ENCODE data around the gene DNAH8.

The DNAH8 gene

GRCh38 chr6:38723783-38724182 is 8.7 kb downstream of the DNAH8 start:
- no peak overlapping the region for H3K4me2 ChIP-seq (ENCODE audit: low read length)
- no peaks in the 10 kb centered on the region for H3K79me2 ChIP-seq (ENCODE audit: low read length)
- TF ChIP-seq EZH2phosphoT487 (IDR thresholded peaks at IDR 0.05; ENCODE audit: low read depth) (no peak), CTCF (IDR thresholded peaks at IDR 0.05; ENCODE audit: low read depth, low read length) (no peak)
- H3K36me3 ChIP-seq (replicated peaks; ENCODE audit: low read depth, low read length) = no peaks in the 10 kb centered on the region
- H3K27me3 ChIP-seq (ENCODE audit: low read depth, low read length) = peaks cover 7% of the 10 kb centered on the region
- H2AFZ ChIP-seq (ENCODE audit: low read depth, low read length) = no peak overlapping the region
- no peaks in the 10 kb centered on the region for H4K20me1 ChIP-seq (ENCODE audit: insufficient read depth, low read length)
- no peak overlapping the region for H3K27ac ChIP-seq (ENCODE audit: low read length)
- H3K9me3 ChIP-seq (ENCODE audit: insufficient read depth, low read length) = no peaks in the 10 kb centered on the region
- H3K4me1 ChIP-seq (ENCODE audit: low read length) = no peaks in the 10 kb centered on the region
- no peak overlapping the region for H3K9ac ChIP-seq (ENCODE audit: low read length)
- no peak overlapping the region for H3K4me3 ChIP-seq (ENCODE audit: low read length)

GRCh38 chr6:38724343-38724742 is 9.2 kb downstream of the DNAH8 start:
- Histone ChIP-seq H3K79me2 (ENCODE audit: low read length) (no peaks in the 10 kb centered on the region), H4K20me1 (ENCODE audit: insufficient read depth, low read length) (no peaks in the 10 kb centered on the region), H3K9me3 (ENCODE audit: insufficient read depth, low read length) (no peaks in the 10 kb centered on the region), H3K4me3 (ENCODE audit: low read length) (no peak overlapping the region), H3K4me2 (ENCODE audit: low read length) (no peak overlapping the region), H3K27ac (ENCODE audit: low read length) (no peak overlapping the region), H3K36me3 (replicated peaks; ENCODE audit: low read depth, low read length) (no peaks in the 10 kb centered on the region), H3K27me3 (ENCODE audit: low read depth, low read length) (peaks cover 3% of the 10 kb centered on the region; the same call in 1 of the 2 replicates), H3K4me1 (ENCODE audit: low read length) (no peaks in the 10 kb centered on the region), H2AFZ (ENCODE audit: low read depth, low read length) (no peak overlapping the region), H3K9ac (ENCODE audit: low read length) (no peak overlapping the region)
- no peak for TF ChIP-seq CTCF (IDR thresholded peaks at IDR 0.05; ENCODE audit: low read depth, low read length)
- no peak for TF ChIP-seq EZH2phosphoT487 (IDR thresholded peaks at IDR 0.05; ENCODE audit: low read depth)

DNA sequence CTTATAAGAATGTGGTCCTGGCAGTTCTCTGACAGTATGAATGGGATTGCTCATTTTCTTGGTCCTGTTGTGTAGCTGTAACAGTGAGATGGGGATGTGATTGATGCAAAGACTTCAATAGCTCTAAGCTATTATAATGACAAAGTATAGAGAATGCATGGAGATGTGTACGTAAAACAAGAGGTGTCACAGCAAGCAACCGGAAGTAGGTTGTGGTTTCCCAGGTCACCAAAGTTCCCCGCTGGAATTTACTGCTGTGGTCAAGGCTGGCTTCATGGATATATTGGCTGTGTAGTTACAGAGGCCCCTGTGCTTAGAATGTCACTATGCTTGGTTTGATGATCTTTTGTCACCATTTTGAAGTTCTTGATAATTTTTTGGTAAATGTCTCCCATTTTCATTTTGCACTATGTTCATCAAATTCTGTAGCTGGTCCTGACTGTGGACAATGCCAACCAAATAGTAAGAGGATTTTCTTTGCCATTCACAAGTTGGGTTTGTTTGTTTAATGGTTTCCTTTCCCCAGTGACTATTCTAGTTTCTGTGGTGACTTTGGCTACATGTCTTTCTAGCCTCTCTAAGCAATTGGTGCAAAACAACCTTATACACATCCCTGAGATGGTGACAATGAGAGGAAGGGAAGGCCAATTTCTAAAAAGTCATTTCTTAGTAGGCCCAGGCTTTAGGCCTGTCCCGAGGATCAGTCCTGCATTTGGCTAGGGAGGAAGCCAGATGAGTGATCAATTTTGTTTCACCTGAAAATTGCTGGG is 10.5 kb downstream of the DNAH8 start:
- Histone ChIP-seq H3K9me3 (ENCODE audit: insufficient read depth, low read length) (no peaks in the 10 kb centered on the region), H3K36me3 (replicated peaks; ENCODE audit: low read depth, low read length) (no peaks in the 10 kb centered on the region), H3K9ac (ENCODE audit: low read length) (no peak overlapping the region), H3K4me2 (ENCODE audit: low read length) (no peak overlapping the region), H4K20me1 (ENCODE audit: insufficient read depth, low read length) (no peaks in the 10 kb centered on the region), H3K4me1 (ENCODE audit: low read length) (no peaks in the 10 kb centered on the region), H2AFZ (ENCODE audit: low read depth, low read length) (no peak overlapping the region), H3K4me3 (ENCODE audit: low read length) (no peak overlapping the region), H3K27me3 (ENCODE audit: low read depth, low read length) (no peaks in the 10 kb centered on the region), H3K79me2 (ENCODE audit: low read length) (no peaks in the 10 kb centered on the region), H3K27ac (ENCODE audit: low read length) (no peak overlapping the region)
- TF ChIP-seq CTCF (IDR thresholded peaks at IDR 0.05; ENCODE audit: low read depth, low read length) (no peak), EZH2phosphoT487 (IDR thresholded peaks at IDR 0.05; ENCODE audit: low read depth) (no peak)

DNA sequence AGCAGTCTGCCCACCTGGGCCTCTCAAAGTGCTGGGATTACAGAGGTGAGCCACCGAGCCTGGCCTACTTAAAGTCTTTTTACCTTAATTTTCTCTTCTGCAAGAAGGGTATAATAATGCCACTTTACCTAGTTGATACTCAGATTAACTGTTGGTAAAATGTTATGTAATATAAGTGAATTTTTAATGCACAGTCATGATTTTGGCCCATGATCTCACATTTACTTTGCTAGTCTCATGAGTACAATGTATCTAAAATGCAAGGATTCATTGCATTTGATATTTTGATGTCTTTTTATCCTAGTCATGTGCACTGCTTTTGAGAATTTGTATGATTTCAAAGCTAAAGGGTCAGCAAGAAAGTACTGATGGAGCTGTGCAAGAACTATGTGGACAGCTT is 13.1 kb downstream of the DNAH8 start:
- TF ChIP-seq CTCF (IDR thresholded peaks at IDR 0.05; ENCODE audit: low read depth, low read length) (no peak), EZH2phosphoT487 (IDR thresholded peaks at IDR 0.05; ENCODE audit: low read depth) (no peak)
- no peaks in the 10 kb centered on the region for H3K79me2 ChIP-seq (ENCODE audit: low read length)

More for the DNA sequence above, 13.1 kb downstream of the DNAH8 start:
- no peak overlapping the region for H3K4me2 ChIP-seq (ENCODE audit: low read length)
- H3K9me3 ChIP-seq (ENCODE audit: insufficient read depth, low read length) = no peaks in the 10 kb centered on the region
- H3K4me3 ChIP-seq (ENCODE audit: low read length) = no peak overlapping the region
- H2AFZ ChIP-seq (ENCODE audit: low read depth, low read length) = no peak overlapping the region
- H3K4me1 ChIP-seq (ENCODE audit: low read length) = no peaks in the 10 kb centered on the region
- no peaks in the 10 kb centered on the region for H3K27me3 ChIP-seq (ENCODE audit: low read depth, low read length)
- H3K27ac ChIP-seq (ENCODE audit: low read length) = no peak overlapping the region
- H4K20me1 ChIP-seq (ENCODE audit: insufficient read depth, low read length) = no peaks in the 10 kb centered on the region
- H3K9ac ChIP-seq (ENCODE audit: low read length) = no peak overlapping the region
- H3K36me3 ChIP-seq (replicated peaks; ENCODE audit: low read depth, low read length) = no peaks in the 10 kb centered on the region

All from OCI-LY3 (cell line).